Stimulated activated CD8-positive, alpha-beta memory T cell treated with anti-CD3 and anti-CD28 coated beads, Interleukin-2, amount 100 ng/mL, for 48 hours (primary cell): ENCODE measurements around the gene DLX2.
"Not testable (repeated sequence)": the region's sequence is repeated elsewhere in the genome, so short reads cannot be mapped to it uniquely, and the experiment has no call there.

Experiments
- DNase-seq, 2 donors: peaks; one replicate each; pipeline ENCODE4 v3.0.0-alpha.2; 2020; ENCODE audit warnings: low read depth in 2 of 2

The DLX2 gene

DNA sequence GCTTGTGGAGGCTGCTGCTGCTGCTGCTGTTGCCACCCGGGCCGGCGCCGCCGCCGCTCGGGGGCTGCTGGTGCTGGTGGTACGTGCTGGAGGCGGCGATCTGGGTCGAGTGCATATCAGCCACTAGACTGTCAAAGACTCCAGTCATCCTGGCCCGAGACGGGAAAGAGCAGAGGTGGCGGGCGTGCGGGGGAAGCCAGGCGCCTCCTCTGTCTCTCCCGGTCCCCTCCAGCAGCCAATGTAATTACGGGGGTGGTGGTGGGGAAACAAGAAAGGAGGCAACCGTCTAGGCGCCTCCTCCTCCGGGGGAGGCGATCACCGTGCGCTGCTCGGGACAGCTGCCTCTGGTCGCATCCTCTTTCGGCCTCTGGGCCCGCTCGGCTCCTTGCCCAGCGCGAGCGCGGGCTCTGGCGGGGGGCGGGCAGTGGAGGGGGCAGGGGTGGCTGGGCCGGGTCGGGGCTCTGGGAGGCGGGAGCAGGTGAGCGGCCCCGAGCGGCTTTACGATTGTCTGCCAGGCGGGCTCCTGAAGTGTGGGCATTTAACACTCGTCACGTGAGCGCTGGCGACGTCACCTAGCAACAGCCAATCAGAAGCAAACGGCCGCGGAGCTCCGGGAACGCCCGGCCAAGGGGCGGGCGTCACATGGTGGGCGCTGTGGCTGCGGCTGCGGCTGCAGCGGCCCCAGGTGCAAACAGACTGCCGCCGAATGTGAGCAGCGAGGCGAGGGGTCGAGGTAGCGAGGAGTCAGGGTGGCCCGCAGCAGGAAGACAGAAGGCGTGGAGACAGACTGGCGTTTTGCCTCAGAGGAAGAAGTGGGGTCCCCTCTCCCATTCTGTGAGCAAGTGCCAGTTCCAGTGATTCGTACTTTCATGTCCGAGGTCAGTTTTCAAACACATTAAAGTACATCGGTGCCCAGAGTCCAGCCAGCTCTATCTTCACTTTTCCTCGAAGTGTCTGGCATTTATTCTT, at the start of gene DLX2:
DLX2 (minus strand) TSS at position 510 of the 969 bp plus-strand sequence; CDS start at position 148, 362 bp downstream.
- peak; percentile 66 to 82 for DNase-seq

DNA sequence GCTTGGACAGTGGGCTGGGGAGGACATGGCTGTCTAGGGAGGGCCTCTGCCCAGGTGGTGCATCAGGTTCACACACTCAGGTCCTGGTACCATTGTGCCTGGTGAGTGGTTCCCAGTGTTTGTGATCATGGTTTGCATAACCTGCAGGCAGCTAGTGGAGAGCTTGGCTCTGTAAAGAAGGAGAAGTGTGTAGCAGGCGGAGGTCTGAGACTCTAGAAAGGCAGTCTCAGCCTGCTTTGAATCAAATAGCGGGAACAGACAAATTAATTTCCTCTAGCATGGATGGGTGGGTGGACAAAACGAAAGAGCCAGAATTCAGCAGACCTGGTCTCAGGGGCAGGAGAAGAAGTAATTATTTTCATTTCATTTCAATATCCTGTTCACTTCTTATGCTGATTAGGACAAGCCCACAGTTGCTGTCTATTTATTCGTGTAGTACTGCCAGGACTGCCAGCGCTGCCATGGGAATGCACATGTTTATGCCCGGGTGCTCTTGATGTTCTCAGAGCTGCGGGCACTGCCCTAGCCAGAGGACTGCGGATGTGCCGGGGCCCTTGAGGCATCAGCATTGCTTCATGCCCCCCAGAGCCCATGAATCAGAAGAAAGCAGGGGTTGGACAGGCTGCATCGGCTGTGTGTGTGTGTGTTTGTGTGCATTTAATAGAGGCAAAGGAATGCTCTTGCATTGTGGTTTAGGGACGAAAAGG, 45.4 kb upstream of the DLX2 start:
- DNase-seq, result no peak

DNA sequence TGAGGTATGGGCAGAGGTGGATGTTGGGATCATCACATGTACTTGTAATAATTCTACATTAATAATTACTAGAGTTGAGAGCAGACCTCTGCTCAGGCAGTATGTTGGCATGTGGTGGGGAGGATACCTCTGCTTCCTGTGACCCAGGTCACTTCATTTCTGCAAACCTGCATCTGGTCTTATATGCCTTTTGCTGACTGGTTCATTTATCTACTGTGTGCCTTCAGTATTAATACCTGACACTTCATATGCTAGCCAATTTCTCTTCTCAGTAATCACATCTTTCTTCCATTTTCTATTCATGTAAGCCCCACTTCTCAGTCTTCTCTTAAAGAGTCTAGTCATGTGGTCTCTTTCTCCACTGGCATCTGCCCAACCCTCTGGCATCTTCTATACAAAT, 41.1 kb upstream of the DLX2 start:
- no peak for DNase-seq

DNA sequence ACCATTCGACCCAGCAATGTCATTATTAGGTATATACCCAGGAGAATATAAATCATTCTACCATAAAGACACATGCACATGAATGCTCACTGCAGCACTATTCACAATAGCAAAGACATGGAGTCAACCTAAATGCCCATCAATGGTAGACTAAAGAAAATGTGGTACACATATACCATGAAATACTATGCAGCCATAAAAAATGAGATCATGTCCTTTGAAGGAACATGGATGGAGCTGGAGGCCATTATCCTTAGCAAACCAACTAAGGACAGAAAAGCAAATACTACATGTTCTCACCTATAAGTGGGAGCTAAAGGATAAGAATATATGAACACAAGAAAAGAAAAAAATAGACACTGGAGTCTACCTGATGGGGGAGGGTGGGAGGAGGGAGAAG, 36.0 kb upstream of the DLX2 start:
- not testable (repeated sequence) for DNase-seq

DNA sequence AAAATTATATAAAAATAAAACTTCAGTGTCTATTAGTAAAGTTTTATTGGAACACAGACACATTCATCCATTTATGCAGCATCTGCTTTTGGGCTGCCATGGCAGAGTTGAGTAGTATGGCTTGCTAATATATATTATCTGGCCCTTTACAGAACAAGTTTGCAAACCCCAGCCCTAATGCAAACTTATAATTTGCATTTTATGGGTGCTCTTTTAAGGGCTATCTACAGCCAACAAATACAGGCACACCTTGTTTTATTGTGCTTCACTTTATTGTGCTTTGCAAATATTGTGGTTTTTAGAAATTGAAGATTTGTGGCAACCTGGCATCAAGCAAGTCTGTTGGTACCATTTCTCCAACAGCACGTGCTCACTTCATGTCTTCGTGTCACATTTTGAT, 35.2 kb upstream of the DLX2 start:
- no peak for DNase-seq

DNA sequence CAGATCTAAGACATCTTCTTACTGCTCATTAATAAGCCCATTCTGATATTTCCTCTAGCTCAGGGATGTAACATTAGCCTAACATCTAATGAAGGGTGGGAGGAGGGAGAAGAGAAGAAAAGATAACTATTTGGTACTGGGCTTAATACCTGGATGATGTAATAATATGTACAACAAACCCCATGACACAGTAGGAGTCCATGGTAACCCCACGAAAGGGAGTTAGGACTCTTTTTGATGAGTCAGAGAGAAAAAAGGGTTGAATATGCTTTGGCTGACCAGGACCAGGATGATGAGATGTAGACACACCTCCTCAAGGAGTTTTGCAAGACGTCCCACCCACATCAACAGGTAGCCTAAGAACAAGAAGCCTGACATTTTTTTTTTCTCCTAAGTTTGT, 34.4 kb upstream of the DLX2 start:
- DNase-seq, result no peak

DNA sequence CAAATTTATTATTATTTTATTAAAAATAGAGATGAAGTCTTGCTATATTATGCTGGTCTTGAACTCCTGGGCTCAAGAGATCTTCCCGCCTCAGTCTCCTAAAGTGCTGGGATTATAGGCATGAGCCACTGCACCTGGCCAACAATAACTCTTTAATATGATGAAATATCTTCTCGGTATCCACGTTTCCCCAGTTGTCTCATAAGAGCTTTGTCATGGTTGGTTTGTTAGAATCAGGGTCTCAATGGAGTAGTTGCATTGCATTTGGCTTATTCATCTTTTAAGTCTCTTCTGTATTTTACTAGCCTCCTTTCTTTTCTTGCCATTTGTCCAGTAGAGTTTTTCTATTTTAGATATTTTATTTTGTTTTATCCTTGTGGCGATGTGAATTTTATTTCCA, 32.7 kb upstream of the DLX2 start:
- DNase-seq, result no peak

DNA sequence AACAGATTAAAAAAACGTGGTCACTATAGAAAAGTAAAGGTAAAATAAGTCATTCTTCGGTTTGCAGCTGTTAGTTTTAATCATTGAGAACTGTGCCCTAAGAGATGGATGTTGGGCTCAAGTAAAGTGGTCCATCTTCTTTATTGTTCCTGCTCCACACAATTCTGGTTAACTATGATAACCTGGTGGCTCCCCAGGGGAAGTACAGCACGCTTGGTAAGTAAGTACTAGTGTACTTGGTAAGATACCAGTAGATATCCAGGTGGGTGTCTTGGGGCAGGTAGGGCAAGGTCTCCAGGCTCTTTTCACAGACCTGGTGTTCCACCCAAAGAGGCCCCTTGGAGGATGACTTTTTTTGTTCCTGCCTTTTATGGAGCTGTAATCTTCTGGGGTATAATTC, 31.6 kb upstream of the DLX2 start:
- DNase-seq, result no peak

DNA sequence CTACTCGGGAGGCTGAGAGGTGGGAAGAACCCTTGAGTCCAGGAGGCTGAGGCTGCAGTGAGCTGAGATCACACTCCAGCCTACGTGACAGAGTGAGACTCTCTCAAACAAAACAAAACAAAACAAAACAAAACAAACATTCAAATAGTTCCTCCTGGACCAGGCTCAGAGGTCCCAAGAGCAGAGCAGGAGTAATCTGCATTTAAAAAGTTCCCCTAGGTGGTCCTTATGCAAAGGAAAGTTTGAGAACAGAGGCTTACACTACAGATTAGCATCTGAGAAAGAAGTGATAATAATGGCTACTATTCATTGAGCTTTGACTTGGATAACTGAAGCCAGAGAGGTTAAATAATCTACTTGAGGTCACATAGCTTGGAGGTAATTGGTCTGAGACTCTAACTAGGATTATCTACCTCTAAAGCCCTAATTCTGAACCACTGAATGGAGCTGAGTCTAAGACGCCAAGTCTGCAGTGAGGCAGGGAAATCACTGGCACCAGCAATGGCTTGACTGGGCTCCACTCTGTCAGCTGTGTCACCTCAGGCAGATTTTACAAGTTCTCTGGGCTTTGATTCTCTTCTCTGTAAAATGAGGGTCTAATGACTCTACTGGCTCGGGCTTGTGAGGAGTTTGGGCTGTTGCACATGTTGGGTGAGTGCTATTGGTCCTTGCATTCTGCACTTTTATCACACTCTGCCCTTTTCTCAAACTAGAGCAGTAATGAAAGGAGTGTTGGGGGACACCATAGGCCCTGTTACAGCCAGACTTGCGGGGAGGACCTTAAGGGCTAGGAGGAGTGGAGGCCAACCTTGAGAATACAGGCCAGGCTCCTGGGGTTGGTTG, 29.2 kb upstream of the DLX2 start:
- no peak for DNase-seq

DNA sequence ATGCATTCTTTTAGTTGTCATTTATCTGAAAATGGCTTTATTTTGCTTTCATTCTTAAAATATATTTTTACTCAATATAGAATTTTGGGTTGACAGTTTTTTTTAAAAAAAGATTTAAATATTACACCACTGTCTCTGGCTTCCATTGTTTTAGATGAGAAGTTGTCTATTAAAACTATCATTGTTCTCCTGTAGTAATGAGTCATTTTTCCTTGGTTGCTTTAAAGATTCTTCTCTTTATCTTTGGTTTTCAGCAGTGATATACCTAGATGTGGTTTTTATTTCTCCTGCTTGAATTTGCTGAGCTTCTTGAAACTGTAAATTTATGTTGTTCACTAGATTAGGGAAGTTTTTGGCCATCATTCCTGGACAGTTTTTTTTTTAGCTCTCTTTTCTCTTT, 26.7 kb upstream of the DLX2 start:
- no peak for DNase-seq

DNA sequence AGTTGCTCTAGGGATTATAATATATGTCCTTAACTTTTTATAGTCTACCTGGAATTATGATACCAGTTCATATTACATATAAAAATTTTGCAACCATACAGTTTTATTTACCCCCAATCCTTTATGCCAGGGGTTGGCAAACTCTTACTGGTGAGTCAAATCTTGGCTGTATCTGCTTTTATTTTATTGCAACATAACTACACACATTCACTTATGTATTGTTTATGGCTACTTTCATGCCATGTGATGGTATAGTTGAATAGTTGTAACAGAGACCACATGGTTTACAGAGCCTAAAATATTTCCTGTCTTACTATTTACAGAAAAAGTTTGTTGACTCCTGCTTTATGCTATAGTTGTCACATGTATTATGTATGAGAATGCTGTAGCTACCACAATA, 25.8 kb upstream of the DLX2 start:
- DNase-seq, result no peak

DNA sequence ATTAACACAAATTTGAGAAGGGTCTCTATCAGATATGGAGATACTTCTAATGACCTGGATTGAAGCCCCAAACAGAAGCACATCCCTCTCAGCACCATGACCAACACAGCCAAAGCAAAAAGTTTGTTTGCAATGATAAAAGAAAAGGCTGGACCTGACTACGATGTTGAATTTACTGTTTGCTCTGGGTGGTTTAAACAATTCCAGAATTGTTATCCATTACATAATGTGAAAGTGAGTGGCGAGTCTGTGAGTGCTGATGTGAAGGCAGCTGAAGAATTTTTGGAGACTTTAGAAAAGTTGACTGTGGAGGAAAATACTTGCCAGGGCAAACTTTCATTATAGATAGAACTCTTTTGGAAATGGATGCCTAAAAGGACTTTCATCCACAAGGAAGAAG, 17.4 kb upstream of the DLX2 start:
- no peak for DNase-seq

DNA sequence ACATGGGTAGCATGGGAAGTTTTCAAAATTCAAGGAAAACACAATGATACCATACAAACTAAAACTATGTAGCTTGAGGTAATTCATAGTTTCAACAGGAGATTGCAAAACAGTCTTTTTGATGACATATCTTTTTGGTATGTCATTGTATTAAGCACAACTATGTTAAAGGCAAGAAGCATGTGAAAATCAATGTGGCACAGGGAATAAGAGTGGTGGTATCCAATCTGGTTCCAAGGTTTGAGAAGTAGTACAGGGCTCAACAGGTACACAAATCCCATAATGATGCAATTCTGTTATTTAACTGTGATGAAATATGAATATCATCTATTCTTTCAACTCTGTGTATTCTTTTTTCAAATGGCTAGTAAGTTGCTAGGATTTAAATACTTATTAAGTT, 16.4 kb upstream of the DLX2 start:
- no peak for DNase-seq

DNA sequence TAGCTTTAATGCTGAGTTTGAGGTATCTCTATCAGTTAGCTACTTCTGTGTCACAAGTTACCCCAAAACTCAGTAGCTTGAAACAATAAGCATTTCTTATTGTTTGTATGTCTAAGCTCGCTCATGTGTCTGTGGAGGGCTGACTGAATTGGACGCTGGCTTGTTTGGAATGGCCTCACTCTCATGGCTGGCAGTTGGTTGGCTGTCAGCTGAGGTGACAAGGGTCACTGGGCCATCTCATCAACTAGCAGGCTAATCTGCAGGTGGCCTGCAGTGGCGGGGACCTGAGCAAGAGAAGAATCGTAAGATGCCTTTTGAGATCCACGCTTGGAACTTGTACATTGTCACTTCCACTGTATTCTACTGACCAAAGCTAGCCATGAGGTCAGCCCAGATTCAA, 13.4 kb upstream of the DLX2 start:
- no peak for DNase-seq

DNA sequence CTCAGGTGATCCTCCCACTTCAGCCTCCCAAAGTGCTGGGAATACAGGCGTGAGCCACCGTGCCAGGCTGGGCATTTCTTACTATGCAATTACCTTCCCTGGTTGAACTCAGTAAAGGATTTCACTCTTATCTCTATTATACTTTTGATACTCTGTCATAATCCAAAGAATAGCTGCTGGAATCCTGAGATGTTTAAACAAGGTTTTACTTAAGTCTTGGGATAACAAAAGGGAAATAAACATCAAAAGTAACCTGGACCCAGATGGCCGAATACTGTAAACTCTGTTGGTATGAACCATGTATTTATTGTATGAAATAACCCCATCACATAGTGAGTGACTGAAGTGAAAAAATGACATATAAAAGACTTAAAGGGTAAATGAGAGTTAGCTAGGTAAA, 11.9 kb upstream of the DLX2 start:
- no peak for DNase-seq

DNA sequence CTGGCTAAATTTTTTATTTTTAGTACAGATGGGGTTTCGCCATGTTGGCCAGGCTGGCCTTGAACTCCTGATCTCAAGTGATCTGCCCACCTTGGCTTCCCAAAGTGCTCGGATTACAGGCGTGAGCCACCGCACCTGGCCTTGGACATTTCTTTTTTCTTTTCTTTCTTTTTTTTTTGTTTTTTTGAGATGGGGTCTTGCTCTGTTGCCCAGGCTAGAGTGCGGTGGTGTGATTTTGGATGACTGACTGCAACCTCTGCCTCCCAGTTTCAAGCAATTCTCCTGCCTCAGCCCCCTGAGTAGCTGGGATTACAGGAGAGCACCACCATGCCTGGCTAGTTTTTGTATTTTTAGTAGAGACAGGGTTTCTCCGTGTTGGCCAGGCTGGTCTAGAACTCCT, 11.5 kb upstream of the DLX2 start:
- DNase-seq, result not testable (repeated sequence)

DNA sequence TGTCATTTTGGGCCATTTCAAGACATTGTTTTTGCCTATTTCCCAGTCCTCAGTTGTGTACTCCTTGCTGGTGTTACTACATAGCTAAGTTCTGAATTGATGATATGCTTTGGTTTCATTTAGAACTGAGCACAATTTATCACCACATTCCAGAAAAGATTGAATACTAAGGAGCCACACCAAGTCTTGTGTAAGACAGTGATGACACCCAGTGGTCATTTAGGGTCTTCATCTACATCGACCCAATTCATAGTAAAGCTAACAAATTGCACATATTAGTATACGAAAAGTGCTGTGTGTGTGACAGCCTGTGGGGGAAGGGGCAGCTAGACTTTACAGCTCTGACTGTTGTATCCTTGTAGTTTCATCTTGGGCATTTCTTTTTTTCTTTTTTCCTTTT, 10.9 kb upstream of the DLX2 start:
- no peak for DNase-seq

DNA sequence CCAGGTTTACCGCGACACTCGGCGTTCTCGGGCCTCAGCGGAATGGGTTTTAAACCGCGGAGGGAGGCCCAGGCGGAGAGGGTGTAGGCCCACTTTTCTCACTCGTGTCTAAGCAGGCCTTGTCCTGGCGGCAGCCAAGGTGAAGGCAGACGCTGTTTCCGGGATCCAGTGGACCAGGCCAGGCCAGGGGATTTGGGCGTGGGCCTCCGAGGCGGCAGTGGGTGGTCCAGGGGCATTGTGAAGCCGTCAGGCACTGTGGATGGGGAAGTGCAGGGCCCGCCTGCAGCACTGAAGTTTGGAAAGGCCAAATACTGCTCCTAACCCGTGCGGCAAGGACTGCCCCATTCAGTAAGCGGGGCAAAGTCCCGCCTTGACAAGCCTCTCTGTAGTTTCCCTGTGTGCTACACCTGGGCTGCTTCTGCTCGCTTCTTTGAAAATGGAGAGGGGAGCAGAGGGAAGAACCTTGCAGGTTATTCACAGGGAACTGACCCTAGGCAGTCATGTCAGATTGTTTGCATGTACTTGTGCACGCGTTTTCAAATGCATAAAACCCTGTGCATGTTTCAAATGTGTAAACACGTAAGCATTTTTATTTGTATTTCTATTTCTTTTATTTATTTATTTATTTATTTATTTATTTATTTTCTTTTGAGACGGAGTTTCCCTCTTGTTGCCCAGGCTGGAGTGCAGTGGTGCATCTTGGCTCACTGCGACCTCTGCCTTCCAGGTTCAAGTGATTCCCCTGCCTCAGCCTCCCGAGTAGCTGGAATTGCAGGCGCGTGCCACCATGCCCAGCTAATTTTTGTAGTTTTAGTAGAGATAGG, 7.5 kb upstream of the DLX2 start:
- DNase-seq, result no peak

DNA sequence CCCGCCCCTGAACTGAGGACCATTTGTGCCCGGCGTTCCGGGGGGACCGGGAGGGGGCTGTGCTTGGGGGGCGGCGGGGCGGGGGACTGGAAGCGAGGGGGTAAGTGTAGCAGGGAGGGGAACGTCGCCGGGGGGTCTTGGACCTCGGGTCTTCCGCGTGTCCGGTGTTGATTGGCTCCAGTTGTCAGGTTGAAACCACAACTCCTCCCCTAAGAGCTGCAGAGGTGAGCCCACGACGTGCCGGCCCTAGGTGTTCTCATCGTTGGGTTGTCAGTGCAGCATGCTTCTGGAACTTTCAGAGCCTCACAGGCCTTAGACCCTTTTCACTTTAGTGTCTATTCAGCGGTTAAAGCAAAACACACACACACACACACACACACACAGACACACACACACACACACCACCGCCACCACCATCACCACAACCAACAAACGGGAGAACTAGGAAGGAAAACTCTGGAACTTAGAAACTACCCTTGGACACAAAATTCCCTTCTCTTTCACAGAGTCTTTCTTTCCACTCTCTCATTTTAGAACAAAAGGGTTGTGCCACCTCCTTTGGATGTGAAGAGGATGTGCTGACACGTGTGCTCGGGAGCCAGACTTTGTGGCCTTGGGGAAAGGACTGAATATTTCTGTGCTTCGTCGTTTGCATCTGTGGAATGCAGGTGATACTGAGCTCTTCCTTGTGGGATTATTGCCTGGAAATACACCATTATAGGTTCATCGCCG, 6.7 kb upstream of the DLX2 start:
- DNase-seq, result no peak

DNA sequence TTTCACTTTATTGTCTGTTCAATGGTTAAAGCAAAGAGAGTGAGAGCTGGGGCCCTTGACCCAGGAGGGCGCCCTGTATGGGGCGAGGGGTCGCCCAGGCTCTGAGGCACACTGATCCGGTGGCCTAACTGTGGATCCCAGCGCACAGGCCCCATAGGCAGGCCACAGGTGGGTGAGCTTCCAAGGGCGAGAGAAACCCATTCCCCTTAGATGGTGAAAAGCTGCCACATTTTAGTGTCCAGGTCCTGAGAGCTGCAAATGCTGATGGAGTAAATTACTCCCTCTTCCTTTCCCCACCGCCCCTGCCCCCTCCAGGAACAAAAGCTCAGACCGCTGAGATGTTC, 5.9 kb upstream of the DLX2 start:
- no peak for DNase-seq
